Heart right ventricle (tissue), 16 donors: ENCODE results near the gene ZNF165. TPM values are rescaled to one million over a fixed set of nuclear protein-coding genes. Genes with fewer than 3 reads are reported as not detected.

Experiments used
- ATAC-seq, 8 donors: fragments of 200-7000 bp; cut with Tn5 transposase; one replicate each; pipeline ENCODE4 v1.9.1; 2020; ENCODE audit warnings: mild to moderate bottlenecking in 8 of 8, moderate library complexity in 8 of 8, moderate number of reproducible peaks in 1 of 8
- DNase-seq, 2 donors: peaks; one replicate each; pipeline ENCODE4 v3.0.0-alpha.2; 2020
- H3K27ac ChIP-seq, 10 donors: fragments of 200-600 bp; sonication (generic) in 2 of 10; one replicate each; pipeline versions ENCODE4 v1.5.0 to v1.8.0; 2020 to 2022; ENCODE audit warnings: mild to moderate bottlenecking in 3 of 10
- H3K27me3 ChIP-seq, 7 donors: fragments of 200-600 bp; one replicate each; pipeline ENCODE4 v1.8.0; 2021 to 2022; ENCODE audit warnings: mild to moderate bottlenecking in 2 of 7
- H3K36me3 ChIP-seq, 9 donors: fragments of 200-600 bp; sonication (generic) in 1 of 9; one replicate each; pipeline versions ENCODE4 v1.5.0 to v1.8.0; 2020 to 2022; ENCODE audit warnings: mild to moderate bottlenecking in 2 of 9
- H3K4me1 ChIP-seq, 9 donors: fragments of 200-600 bp; sonication (generic) in 1 of 9; one replicate each; pipeline versions ENCODE4 v1.5.0 to v1.8.0; 2020 to 2022; ENCODE audit warnings: mild to moderate bottlenecking in 4 of 9
- H3K4me3 ChIP-seq, 10 donors: fragments of 200-600 bp; sonication (generic) in 2 of 10; one replicate each; pipeline versions ENCODE4 v1.5.0 to v1.8.0; 2020 to 2022; ENCODE audit warnings: mild to moderate bottlenecking in 7 of 10, moderate library complexity in 2 of 10
- H3K9me3 ChIP-seq, 11 donors: fragments of 200-600 bp in 10 of 11; sonication (generic) in 2 of 11; one replicate each; pipeline versions ENCODE4 v1.5.0 to v1.8.0; 2013 to 2022; ENCODE audit warnings: mild to moderate bottlenecking in 2 of 11, control low read depth in 1 of 11, moderate library complexity in 1 of 11
- CTCF ChIP-seq, 9 donors: fragments of 200-600 bp; sonication (generic) in 2 of 9; IDR thresholded peaks; one replicate each; pipeline versions ENCODE4 v1.5.0 to v1.8.0; 2021 to 2022; ENCODE audit warnings: antibody characterized with exemption in 9 of 9, mild to moderate bottlenecking in 5 of 9, moderate library complexity in 1 of 9
- WGBS, 2 donors: extraction: QIAGEN DNeasy Blood & Tissue Kit; methylation state at CpG; one replicate each; pipeline ENCODE4 v1.1.7; 2013; ENCODE audit warnings: inconsistent platforms in 1 of 2; 5-methylcytosine and 5-hydroxymethylcytosine counted together
- intact Hi-C, 10 donors: fragments of 100-400 bp; cut with DNase I; formaldehyde crosslinking; loops; one replicate each; pipeline versions ENCODE4 v1.11.1 to v1.14.2; 2022
- polyA plus RNA-seq, 2 donors: library from polyadenylated mRNA; stranded (reverse); fragments of 200-250 nt; gene quantifications; one replicate each; pipeline ENCODE4 v1.2.3, GENCODE V29; 2013
- total RNA-seq, 10 donors: library from RNA; stranded (reverse); fragmentation: NEBNext Ultra II Directional in 3 of 10; extraction: Animal tissue kit (Norgen Biotek cat#: 25700) in 3 of 10; gene quantifications; one replicate each; pipeline versions ENCODE4 v1.2.1 to v1.2.4, GENCODE V29; 2021 to 2023
- donor health status: Arrhythmogenic right ventricular cardiomyopathy.
- donor health status: ischemic (EF 13 %, LVEDD 7.1; RV severe dilation, severe dysfunction).
- donor health status: healthy with polysubstance abuse.
- donor health status: DM: no; HTN: yes; CAD: no.
- donor health status: DM: no; HTN: no; CAD: no.
- donor health status: ischemic (EF 25% LVEDD 6.9; RV normal size, moderate dysfunction).
- donor health status: ischemic (EF 25% LVEDD 5.7; RV mildly dilated, moderate dysfunction).
- donor health status: healthy.
- donor health status: DM: yes; HTN: yes; CAD: no.
- donor health status: Ischemic cardiomyopathy.
- donor health status: ischemic (EF 35%, LVEDD 5.7; RV mildly dilated, moderate dysfunction).
- donor health status: nonischemic (EF 11% LVEDD 7.7; RV severe dilation, severe dysfunction).
- donor health status: DM: yes; HTN: yes; CAD: no.
- donor health status: PGD.
- donor health status: ischemic (EF 29% LVEDD 5.4; RV normal size, mild dysfunction).
- donor health status: nonischemic (EF 23%, LVEDD 6.1; RV moderate dilation, normal function).

ZNF165 gene
- total and polyA plus RNA-seq, 12 donors, result 0.27 to 0.69 (median 0.49) TPM; not detected in 1

GRCh38 chr6:28134716-28135115 is 54.3 kb downstream of the ZNF165 start:
- 63 to 69% methylated on average over 1 of the region's 1 CpG for WGBS, 2 donors
- intact Hi-C loops, result loop anchor here (5.0 to 10.0 kb wide), 9 partner anchors 88 to 223 kb away; partner anchors contain the start of genes ZKSCAN4 (in 5 of the 10), NKAPL (in 4 of the 10), ZSCAN31 (in 2 of the 10) and ZSCAN9 (in 2 of the 10)
- Histone ChIP-seq H3K4me3 (no peak overlapping the region), H3K4me1 (peaks cover 0 to 43% (median 22%) of the 10 kb centered on the region in 9 donors), H3K27me3 (no peaks in the 10 kb centered on the region), H3K9me3 (no peaks in the 10 kb centered on the region), H3K27ac (no peak overlapping the region), H3K36me3 (peaks cover 0 to 33% (median 4%) of the 10 kb centered on the region in 9 donors)
- no peak for ATAC-seq
- DNase-seq, result no peak
- no peak for TF ChIP-seq CTCF (IDR thresholded peaks at IDR 0.05)

- Histone ChIP-seq H3K4me1 (peaks cover 0 to 49% (median 22%) of the 10 kb centered on the region in 9 donors), H3K9me3 (no peaks in the 10 kb centered on the region), H3K4me3 (peak overlapping the region in 5 of 10 donors; percentile 71 to 84 (median 79)), H3K27ac (peak overlapping the region in 4 of 10 donors; percentile 89 to 97 (median 92)), H3K27me3 (no peaks in the 10 kb centered on the region), H3K36me3 (peaks cover 0 to 26% (median 0%) of the 10 kb centered on the region in 9 donors)
- WGBS, 2 donors, result 18 to 21% methylated on average over 3 of the region's 3 CpGs
- DNase-seq (no peak), ATAC-seq (no peak)
- intact Hi-C loops, result loop anchor here (5.0 to 10.0 kb wide), 9 partner anchors 87 to 222 kb away; partner anchors contain the start of genes ZKSCAN4 (in 5 of the 10), NKAPL (in 4 of the 10), ZSCAN31 (in 2 of the 10) and ZSCAN9 (in 2 of the 10)
- no peak for TF ChIP-seq CTCF (IDR thresholded peaks at IDR 0.05)
Measured at GRCh38 chr6:28135393-28135792, 55.0 kb downstream of the ZNF165 start.

GRCh38 chr6:28136585-28137504 is 56.5 kb downstream of the ZNF165 start:
- H3K36me3 ChIP-seq, result peaks cover 0 to 12% (median 0%) of the 10 kb centered on the region in 9 donors
- peak; percentile 88 to 94 for DNase-seq
- H3K4me3 ChIP-seq, result peak overlapping the region; percentile 69 to 93 (median 78)
- TF ChIP-seq CTCF (IDR thresholded peaks at IDR 0.05), result no peak
- peaks cover 0 to 58% (median 24%) of the 10 kb centered on the region in 9 donors for H3K4me1 ChIP-seq
- peak overlapping the region; percentile 81 to 97 (median 94) for H3K27ac ChIP-seq
- intact Hi-C loops, result loop anchor here (1.0 to 10.0 kb wide), 14 partner anchors 13 to 220 kb away; partner anchors contain the start of genes ZKSCAN4 (in 5 of the 10), NKAPL (in 4 of the 10), ZSCAN31 (in 2 of the 10) and ZSCAN9 (in 2 of the 10)
- 0% methylated on average over 58 of the region's 58 CpGs for WGBS, 2 donors
- no peaks in the 10 kb centered on the region for H3K27me3 ChIP-seq
- peak; percentile 92 to 96 (median 93) for ATAC-seq
- no peaks in the 10 kb centered on the region for H3K9me3 ChIP-seq

GRCh38 chr6:28137505-28137981 is 57.2 kb downstream of the ZNF165 start:
- no peak for DNase-seq
- Histone ChIP-seq H3K27me3 (no peaks in the 10 kb centered on the region), H3K4me1 (peaks cover 0 to 61% (median 28%) of the 10 kb centered on the region in 9 donors), H3K4me3 (peak overlapping the region; percentile 69 to 93 (median 78)), H3K27ac (peak overlapping the region in 9 of 10 donors; percentile 89 to 97 (median 94)), H3K9me3 (no peaks in the 10 kb centered on the region), H3K36me3 (peaks cover 0 to 11% (median 0%) of the 10 kb centered on the region in 9 donors)
- ATAC-seq, result peak in 3 of 8 donors; percentile 0 to 10 (median 3)
- no peak for TF ChIP-seq CTCF (IDR thresholded peaks at IDR 0.05)
- intact Hi-C loops, result loop anchor here (2.0 to 10.0 kb wide), 13 partner anchors 57 to 220 kb away; partner anchors contain the start of genes ZKSCAN4 (in 5 of the 10), NKAPL (in 4 of the 10), ZSCAN31 (in 2 of the 10) and ZSCAN9 (in 2 of the 10)
- 4% methylated on average over 6 of the region's 6 CpGs for WGBS, 2 donors
